Muscle layer of colon (tissue), 2 donors: Measurements from ENCODE around the gene SLC17A3.

Experiments
- H3K27ac ChIP-seq: one replicate; pipeline ENCODE4 v1.7.0; 2013; ENCODE audit warnings: low read depth, mild to moderate bottlenecking, low read length, moderate library complexity
- H3K27me3 ChIP-seq, 2 donors: one replicate each; pipeline ENCODE4 v1.7.0; 2013; ENCODE audit warnings: low read length in 2 of 2, mild to moderate bottlenecking in 2 of 2; ENCODE audit not compliant: insufficient read depth in 2 of 2, control insufficient read depth in 1 of 2
- H3K36me3 ChIP-seq: one replicate; pipeline ENCODE4 v1.7.0; 2013; ENCODE audit warnings: mild to moderate bottlenecking, low read length; ENCODE audit not compliant: insufficient read depth
- H3K4me1 ChIP-seq: one replicate; pipeline ENCODE4 v1.7.0; 2013; ENCODE audit warnings: mild to moderate bottlenecking, low read length; ENCODE audit not compliant: insufficient read depth
- H3K4me3 ChIP-seq, 2 donors: one replicate each; pipeline ENCODE4 v1.7.0; 2013; ENCODE audit warnings: low read length in 2 of 2, low read depth in 1 of 2, mild to moderate bottlenecking in 1 of 2, moderate library complexity in 1 of 2
- H3K9ac ChIP-seq: one replicate; pipeline ENCODE4 v1.7.0; 2013; ENCODE audit warnings: low read length
- H3K9me3 ChIP-seq: one replicate; pipeline ENCODE4 v1.7.0; 2013; ENCODE audit warnings: mild to moderate bottlenecking, low read length
- donor health status: abdominal sarcoma.
- donor health status: Adenocarcinoma of cecum.

SLC17A3 gene

DNA sequence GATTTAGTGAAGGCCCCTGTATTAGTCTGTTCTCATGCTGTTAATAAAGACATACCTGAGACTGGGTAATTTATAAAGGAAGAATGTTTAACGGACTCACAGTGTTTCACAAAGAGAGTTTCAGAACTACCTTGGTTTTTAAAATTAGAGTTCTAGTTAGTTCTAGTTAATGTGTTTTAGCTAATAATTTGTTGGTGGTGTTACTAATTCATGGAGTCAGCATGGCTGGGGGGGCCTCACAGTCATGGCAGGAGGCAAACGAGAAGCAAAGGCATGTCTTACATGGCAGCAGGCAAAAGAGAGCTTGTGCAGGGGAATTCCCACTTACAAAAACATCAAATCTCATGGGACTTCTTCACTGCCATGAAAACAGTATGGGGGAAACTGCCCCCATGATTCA, 12.0 kb upstream of the SLC17A3 start:
- Histone ChIP-seq H3K4me1 (no peaks in the 10 kb centered on the region), H3K27me3 (no peaks in the 10 kb centered on the region), H3K9me3 (no peaks in the 10 kb centered on the region), H3K4me3 (no peak overlapping the region), H3K9ac (no peak overlapping the region), H3K36me3 (no peaks in the 10 kb centered on the region), H3K27ac (no peak overlapping the region)

DNA sequence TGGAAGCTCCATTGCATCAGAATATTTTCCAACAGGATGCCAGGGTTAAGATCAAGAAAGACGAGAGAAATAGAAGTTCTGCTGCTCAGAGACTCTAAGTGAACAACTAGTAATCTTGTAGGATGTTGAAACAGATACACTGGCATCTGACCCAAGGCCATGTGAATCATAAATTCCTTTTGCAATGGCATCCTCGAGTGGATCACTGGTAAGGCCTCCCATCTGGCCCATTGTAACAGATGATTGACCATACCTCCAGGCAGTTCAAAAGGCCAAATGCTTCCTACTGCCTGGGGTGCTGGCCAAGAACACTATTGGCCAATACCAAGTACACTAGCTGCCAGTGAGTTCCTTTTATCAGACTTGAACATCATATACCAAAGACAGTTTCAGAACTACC, 9.9 kb upstream of the SLC17A3 start:
- Histone ChIP-seq H3K36me3 (no peaks in the 10 kb centered on the region), H3K4me1 (no peaks in the 10 kb centered on the region), H3K27ac (no peak overlapping the region)

DNA sequence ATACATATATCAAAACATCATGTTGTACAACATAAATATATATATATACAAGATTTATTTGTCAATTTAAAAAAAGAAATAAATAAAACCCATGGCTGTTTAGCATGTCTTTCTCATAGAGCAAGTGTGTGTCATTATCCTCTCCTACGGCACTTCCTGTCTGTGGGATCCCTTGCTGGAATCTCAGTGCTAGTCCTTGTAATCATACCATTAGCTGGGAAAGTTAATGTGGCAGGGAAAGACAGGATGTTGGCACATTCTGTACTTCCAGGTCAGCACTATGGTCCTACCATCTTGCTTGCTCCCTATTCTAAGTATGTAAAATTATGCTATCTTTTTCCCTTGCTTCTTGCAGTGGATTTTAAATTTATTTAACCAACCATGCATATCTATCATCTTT, 9.5 kb upstream of the SLC17A3 start:
- Histone ChIP-seq H3K9ac (no peak overlapping the region), H3K27ac (no peak overlapping the region), H3K36me3 (no peaks in the 10 kb centered on the region), H3K4me1 (no peaks in the 10 kb centered on the region), H3K4me3 (no peak overlapping the region), H3K9me3 (no peaks in the 10 kb centered on the region), H3K27me3 (no peaks in the 10 kb centered on the region)

More for the DNA sequence above, 9.9 kb upstream of the SLC17A3 start:
- no peaks in the 10 kb centered on the region for H3K27me3 ChIP-seq
- no peaks in the 10 kb centered on the region for H3K9me3 ChIP-seq
- no peak overlapping the region for H3K9ac ChIP-seq
- no peak overlapping the region for H3K4me3 ChIP-seq

DNA sequence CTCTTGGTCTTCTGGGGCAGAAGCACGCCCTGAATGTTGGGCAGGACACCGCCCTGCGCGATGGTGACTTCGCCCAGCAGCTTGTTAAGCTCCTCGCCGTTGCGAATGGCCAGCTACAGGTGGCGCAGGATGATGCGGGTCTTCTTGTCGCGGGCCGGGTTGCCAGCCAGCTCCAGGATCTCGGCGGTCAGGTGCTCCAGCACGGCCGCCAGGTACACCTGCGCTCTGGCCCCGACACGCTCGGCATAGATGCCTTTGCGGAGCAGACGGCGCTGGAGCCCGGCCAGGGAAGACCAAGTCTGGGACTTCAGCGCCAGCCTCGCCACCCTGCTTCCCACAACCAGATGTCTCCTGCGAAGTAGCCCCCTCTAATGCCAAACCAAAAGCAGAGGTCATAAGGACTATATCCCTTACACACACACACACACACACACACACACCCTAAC, 8.0 kb upstream of the SLC17A3 start:
- no peaks in the 10 kb centered on the region for H3K9me3 ChIP-seq
- no peak overlapping the region for H3K4me3 ChIP-seq
- no peak overlapping the region for H3K27ac ChIP-seq
- H3K27me3 ChIP-seq = no peaks in the 10 kb centered on the region
- no peaks in the 10 kb centered on the region for H3K36me3 ChIP-seq
- H3K4me1 ChIP-seq = no peaks in the 10 kb centered on the region
- no peak overlapping the region for H3K9ac ChIP-seq

DNA sequence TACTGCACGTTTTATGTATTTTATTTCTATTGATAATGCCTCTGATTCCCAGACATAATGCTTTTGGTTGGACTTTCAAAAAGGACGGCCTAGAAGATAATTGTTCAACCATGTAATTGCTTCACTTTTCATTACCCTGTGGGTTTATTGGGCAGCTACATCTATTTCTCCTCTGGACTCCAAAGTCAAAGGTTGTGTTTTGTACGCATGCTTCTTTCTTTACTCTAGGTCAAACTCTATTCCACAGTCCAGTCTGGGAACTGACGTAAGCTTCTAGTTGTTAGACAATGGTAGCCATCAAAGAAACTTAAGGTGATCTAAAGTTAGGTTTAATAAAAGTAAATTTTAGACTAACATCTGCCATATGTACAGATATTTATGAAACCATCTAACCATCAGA, 6.6 kb upstream of the SLC17A3 start:
- Histone ChIP-seq H3K9ac (no peak overlapping the region), H3K27ac (no peak overlapping the region), H3K36me3 (no peaks in the 10 kb centered on the region)

DNA sequence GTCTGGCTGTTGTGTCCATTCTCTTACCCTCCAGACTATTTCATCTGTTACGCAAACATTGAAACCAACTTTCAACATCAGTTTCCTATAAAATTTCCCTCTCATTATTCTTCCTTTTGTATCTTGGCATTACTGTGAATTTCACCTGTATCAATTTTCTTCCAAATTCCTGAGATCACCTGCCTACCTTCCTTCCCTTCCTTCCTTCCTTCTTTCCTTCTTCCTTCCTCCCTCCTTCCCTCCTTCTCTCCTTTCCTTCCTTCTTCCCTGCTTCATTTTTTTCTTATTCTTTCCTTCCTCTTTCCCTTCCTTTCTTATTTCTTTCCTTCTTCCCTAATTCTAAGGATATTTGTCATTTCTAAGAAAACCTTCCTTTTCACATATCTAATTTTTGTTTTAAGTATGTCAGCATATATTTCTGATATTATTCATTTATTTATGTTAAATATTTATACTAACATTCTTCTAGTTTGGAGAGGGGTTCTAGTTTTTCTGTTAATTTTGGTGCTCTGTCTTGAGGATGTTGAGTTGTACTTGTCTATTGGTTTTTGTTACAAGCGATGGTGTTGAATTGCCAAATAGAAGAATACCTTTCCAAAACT, 4.8 kb upstream of the SLC17A3 start:
- no peaks in the 10 kb centered on the region for H3K27me3 ChIP-seq
- no peak overlapping the region for H3K4me3 ChIP-seq
- no peak overlapping the region for H3K9ac ChIP-seq
- H3K9me3 ChIP-seq = no peaks in the 10 kb centered on the region
- no peaks in the 10 kb centered on the region for H3K4me1 ChIP-seq
- no peaks in the 10 kb centered on the region for H3K36me3 ChIP-seq
- no peak overlapping the region for H3K27ac ChIP-seq

More for the DNA sequence above, 6.6 kb upstream of the SLC17A3 start:
- Histone ChIP-seq H3K4me1 (no peaks in the 10 kb centered on the region), H3K27me3 (no peaks in the 10 kb centered on the region), H3K9me3 (no peaks in the 10 kb centered on the region), H3K4me3 (no peak overlapping the region)

DNA sequence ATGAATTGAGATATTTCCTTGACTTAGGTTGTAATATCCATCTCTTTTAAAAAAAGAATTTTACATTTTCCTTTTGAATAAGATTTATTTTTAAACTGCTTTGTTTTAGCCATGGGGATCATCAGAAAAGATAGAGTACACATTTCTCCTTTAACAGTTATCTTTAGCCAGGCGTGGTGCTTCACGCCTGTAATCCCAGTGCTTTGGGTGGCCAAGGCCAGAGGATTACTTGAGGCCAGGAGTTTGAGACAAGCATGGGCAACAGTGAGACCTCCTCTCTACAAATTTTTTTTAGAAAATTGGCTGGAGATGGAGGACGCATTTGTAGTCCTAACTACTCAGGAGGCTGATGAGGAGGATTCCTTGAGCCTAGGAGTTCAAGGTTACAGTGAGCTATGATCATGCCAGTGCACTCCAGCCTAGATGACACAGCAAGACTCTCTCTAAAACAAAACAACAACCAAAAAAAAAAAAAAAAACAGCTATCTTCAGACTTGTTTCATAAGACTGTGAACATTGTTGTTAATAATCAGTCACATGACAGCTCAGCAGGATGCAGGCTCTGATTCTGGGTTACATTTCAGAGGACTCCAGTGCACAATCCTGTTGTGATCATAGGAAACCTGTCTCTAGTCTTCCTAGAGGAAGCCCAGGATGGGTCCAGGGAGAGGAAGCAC, 2.0 kb upstream of the SLC17A3 start:
- H3K4me1 ChIP-seq = no peaks in the 10 kb centered on the region

DNA sequence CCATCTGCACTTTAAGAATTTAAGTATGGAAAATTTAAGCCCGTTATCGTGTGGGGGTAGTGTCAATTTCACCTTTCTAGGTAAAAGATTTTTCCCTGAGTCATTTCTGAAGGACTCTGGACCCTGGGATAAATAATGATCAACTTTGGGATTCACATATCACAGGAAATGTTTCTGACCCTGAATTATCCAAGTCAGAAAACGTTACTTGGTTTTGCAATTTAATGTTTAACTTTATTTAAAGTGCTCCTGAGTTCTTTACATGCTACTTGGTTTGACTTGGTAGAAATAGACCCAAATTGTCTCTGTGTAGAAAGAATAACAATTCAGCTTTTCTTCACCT, 1.5 kb upstream of the SLC17A3 start:
- no peaks in the 10 kb centered on the region for H3K4me1 ChIP-seq
- no peaks in the 10 kb centered on the region for H3K36me3 ChIP-seq
- H3K9me3 ChIP-seq = no peaks in the 10 kb centered on the region
- no peak overlapping the region for H3K4me3 ChIP-seq
- no peaks in the 10 kb centered on the region for H3K27me3 ChIP-seq
- no peak overlapping the region for H3K9ac ChIP-seq
- no peak overlapping the region for H3K27ac ChIP-seq

More for the DNA sequence above, 2.0 kb upstream of the SLC17A3 start:
- H3K9me3 ChIP-seq = no peaks in the 10 kb centered on the region
- H3K27ac ChIP-seq = no peak overlapping the region
- no peaks in the 10 kb centered on the region for H3K36me3 ChIP-seq
- no peak overlapping the region for H3K4me3 ChIP-seq
- H3K27me3 ChIP-seq = no peaks in the 10 kb centered on the region
- H3K9ac ChIP-seq = no peak overlapping the region

DNA sequence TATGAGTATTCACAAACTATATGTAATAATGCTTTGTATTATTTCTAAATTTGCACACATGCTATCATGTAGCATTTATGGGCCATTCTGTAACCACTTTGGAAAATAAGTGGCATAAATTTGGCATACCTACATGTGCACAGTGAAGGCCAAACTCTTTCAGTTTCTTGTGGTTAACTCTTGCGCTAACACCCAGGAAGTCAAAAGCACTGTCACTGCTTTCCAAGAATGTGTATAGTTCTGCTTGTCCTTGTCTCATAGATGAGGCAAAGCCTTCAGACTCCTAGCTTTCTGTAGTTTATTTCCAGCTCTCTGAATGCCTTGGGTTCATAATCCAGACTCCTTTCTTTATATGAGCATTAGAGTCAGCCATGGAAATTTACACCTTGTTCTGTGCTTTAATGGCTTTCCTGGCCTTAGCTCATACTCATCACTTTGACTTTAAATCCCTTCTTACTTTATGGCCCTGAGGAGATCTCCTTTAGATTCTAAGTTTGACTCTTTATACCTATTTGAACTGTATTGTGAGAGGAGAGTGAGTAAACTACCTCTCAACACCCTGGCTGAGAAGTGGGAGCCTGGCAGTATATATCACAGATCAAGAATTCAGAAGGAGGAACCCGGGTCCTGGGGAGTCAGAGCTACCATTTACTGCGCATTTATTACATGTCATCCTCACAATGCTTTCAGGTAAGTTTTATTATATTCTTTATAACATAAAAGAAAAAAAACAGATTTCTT, 949 bp upstream of the SLC17A3 start:
- Histone ChIP-seq H3K36me3 (no peaks in the 10 kb centered on the region), H3K9ac (no peak overlapping the region), H3K27me3 (no peaks in the 10 kb centered on the region), H3K27ac (no peak overlapping the region), H3K9me3 (no peaks in the 10 kb centered on the region), H3K4me3 (no peak overlapping the region), H3K4me1 (no peaks in the 10 kb centered on the region)

DNA sequence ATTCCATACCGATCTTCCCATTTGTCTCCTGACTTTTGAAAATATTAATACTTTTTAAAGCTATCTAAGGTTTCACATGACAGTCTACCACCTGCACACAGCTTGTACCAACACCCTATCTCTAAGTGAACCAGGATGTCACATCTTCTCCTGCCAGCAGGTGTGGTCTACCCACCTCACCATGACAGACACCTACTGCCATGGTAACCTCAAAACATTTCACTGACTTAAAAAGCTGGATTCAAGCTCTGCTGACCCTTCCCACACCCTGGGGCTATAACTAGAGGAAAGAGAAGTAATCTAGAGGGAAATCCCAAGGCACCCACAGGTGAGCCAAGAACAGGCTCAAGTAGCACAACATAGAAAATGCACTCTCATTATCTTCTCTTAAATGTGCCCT, 1.2 kb downstream of the SLC17A3 start:
- no peaks in the 10 kb centered on the region for H3K36me3 ChIP-seq
- no peak overlapping the region for H3K4me3 ChIP-seq
- H3K9me3 ChIP-seq = no peaks in the 10 kb centered on the region
- H3K9ac ChIP-seq = no peak overlapping the region
- H3K27me3 ChIP-seq = no peaks in the 10 kb centered on the region
- H3K27ac ChIP-seq = no peak overlapping the region
- no peaks in the 10 kb centered on the region for H3K4me1 ChIP-seq

DNA sequence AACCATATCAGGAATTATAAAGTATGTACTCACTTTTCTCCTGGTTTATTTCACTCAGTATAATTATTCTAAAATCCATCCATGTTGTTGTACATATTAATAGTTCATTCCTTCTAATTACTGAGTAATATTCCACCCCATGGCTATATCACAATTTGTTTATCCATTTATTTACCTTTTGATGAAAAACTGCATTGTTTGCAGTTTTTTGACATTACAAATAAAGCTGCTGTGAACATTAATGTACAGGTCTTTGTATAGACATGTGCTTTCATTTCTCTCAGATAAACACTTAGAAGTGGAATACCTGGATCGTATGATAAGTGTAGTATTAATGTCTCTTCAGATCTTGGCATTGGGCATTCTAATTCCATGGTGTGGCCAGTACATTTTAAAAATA, 4.2 kb downstream of the SLC17A3 start:
- Histone ChIP-seq H3K4me1 (no peaks in the 10 kb centered on the region), H3K27ac (no peak overlapping the region), H3K9ac (no peak overlapping the region), H3K9me3 (no peaks in the 10 kb centered on the region), H3K4me3 (no peak overlapping the region), H3K27me3 (no peaks in the 10 kb centered on the region), H3K36me3 (no peaks in the 10 kb centered on the region)
